T-helper 2 cell treated with Interferon-gamma antibody and Interleukin-4, amounts not matched to agents 100 ng/mL and 5 ng/mL, for 36 hours (primary cell): ENCODE results near the gene TENM3. TPM values are rescaled to one million over a fixed set of nuclear protein-coding genes. Genes with fewer than 3 reads are reported as not detected.

ENCODE experiments used
- intact Hi-C: fragments of 100-400 bp; cut with micrococcal nuclease; formaldehyde crosslinking; loops from one replicate; pipeline ENCODE4 v1.15.1; 2023
- total RNA-seq: library from RNA; stranded (reverse); gene quantifications from 2 replicates; pipeline ENCODE4 v1.2.3, GENCODE V29; 2022

The TENM3 gene
- total RNA-seq, 1 donor from 2014 or later, result not detected

GRCh38 chr4:182604161-182604622, 361.0 kb downstream of the TENM3 start:
- intact Hi-C loops, result no loop called here

DNA sequence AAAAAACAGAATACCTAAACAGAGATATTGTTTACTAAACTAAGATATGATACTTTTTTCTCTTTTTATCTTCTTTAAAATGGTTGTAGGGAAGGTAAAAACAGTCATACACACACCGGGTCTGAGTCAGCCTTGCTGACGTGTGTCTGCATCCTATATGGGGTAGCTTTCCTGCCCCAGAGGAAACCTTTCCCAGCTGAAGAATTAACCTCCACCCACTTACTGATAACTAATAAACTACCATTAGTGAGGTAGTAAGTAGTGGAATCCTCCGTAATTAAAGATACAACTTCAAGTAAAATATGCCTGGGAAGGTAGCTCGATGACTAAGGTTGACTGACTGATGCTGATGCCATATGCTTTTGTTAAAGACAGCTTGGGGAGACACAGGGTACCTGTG, 361.8 kb downstream of the TENM3 start:
- intact Hi-C loops, result no loop called here

DNA sequence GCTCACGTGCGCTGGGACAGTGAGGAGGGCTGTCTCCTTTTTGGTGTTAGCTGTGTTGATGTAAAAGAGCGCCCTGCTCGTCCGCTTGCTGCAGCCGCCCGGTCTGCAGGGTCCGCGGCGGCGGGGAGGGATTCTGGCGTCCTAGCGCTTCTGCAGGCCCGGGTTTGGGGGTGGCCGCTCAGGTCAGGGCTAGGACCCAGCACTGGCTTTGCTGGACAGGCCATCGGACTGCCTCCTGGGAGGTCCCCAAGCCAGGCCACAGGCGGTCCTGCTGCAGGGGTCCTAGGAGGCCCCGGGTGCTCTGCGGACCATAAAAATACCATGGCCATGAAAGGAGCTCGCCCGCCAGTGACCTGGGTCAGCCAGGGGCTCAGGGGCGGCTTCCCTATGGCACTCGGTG, 365.3 kb downstream of the TENM3 start:
- intact Hi-C loops, result no loop called here

DNA sequence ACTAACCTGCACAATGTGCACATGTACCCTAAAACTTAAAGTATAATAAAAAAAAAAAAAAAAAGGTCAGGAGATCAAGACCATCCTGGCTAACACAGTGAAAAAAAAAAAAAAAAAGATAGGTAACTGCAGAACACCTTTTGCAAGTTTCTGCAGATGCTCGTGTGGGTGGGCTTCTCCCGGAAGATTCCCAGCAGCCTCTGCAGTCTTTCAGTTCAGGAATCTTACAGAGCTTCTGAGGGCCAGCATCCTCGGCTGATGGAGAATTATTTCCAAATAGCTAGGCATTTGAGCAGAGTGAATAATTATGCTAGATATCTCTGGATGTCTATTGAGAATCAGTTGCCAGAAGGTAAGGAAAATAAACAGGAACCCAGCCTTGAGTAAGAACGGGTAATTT, 373.3 kb downstream of the TENM3 start:
- intact Hi-C loops, result no loop called here

- intact Hi-C loops, result no loop called here
Measured at GRCh38 chr4:182619660-182620059, 376.5 kb downstream of the TENM3 start.

- intact Hi-C loops, result no loop called here
Measured at GRCh38 chr4:182620111-182620980, 377.1 kb downstream of the TENM3 start.

- intact Hi-C loops, result no loop called here
Measured at GRCh38 chr4:182624281-182624680, 381.1 kb downstream of the TENM3 start.

DNA sequence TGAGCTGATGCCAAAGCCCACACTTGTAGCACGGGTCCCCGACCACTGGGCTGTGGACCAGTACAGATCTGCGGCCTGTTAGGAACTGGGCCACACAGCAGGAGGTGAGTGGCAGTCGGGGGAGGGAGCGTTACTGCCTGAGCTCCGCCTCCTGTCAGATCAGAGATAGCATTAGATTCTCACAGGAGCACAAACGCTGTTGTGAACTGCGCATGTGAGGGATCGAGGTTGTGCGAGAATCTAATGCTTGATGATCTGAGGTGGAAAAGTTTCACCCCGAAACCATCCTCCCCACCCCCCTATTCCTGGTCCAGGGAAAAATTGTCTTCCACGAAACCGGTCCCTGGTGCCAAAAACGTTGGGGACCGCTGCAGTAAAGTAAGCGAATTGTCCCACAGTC, 382.0 kb downstream of the TENM3 start:
- intact Hi-C loops, result no loop called here

GRCh38 chr4:182627996-182628395, 384.8 kb downstream of the TENM3 start:
- intact Hi-C loops, result no loop called here

- intact Hi-C loops, result no loop called here
Measured at GRCh38 chr4:182628544-182628943, 385.3 kb downstream of the TENM3 start.

- intact Hi-C loops, result no loop called here
Measured at GRCh38 chr4:182629096-182629495, 385.9 kb downstream of the TENM3 start.

GRCh38 chr4:182640491-182640890, 397.3 kb downstream of the TENM3 start:
- intact Hi-C loops, result no loop called here

- intact Hi-C loops, result no loop called here
Measured at GRCh38 chr4:182640932-182641331, 397.7 kb downstream of the TENM3 start.

DNA sequence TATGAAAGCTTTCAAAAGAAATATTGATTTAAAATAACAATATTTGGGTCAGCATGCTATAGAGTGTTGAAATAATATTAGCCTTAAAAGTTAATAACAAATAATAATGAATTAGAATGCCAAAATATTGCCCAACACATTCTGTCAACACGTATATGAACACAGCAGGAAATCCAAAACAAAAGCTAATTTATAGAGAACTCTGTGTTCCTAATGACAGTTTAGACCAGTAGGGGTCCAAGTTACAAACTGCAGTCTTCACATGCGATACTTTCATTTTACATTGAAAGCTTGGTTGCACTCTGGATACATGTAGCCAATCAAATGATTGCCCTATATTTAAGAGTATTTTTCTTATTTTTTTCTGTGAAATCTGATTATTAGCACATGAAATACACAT, 399.6 kb downstream of the TENM3 start:
- intact Hi-C loops, result no loop called here

DNA sequence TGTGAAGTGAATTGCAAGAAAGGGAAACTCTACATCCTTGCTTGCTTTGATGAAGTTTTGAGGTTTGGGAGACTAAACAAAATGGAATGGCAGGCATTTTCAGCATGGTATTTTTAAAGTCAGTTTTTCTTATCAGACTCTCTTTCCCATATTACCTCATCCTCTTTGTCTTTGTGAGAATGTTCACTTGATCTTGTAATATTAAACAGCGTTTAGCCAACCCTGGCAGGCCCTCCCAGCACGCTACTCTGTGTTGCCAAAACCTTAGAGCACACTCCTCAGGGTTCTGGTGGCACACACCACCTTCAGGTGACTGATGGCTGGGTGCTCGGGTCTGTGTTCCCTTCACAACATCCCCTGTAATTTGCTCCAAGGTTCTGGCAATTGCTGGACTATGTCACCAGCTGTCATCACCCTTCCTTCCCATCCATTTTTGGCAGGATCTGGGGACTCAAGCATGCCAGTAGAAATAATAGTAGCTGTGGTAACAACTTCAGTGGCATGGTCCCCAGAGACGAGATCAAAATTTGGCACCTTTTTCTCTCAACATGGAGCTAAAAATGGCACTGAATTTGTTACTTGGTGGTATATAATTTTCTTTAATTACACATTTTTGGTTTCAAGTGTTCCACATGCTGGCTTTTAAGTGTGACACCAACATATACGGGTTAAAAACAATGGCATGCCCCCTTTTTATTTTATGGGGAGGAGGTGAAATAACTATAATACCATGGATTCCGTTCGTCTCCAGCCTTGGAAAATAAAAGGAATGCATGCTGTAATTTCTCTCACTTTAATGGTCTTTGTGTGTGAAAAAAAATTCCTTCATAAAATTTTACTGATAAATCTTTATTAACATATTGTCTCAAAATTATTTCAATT, 400.8 kb downstream of the TENM3 start:
- intact Hi-C loops, result no loop called here

GRCh38 chr4:182644683-182645050, 401.5 kb downstream of the TENM3 start:
- intact Hi-C loops, result no loop called here

DNA sequence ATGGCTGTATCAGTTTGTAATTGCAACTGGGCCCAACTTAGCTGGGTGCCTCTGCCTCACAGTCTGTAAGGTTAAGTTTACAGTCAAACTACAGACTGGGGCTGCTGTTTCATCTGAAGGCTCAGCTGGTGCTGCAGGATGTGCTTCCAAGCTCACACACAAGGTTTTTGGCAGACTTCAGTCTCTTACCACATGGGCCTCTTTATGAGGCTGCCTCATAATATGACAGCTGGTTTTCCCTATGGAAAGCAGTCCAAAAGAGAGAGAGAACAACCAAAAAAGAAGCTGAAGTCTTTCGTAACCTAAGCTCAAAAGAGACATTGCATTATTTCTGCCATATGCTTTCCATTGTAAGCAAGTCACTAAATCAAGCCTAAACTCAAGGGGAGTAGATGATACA, 402.3 kb downstream of the TENM3 start:
- intact Hi-C loops, result no loop called here

DNA sequence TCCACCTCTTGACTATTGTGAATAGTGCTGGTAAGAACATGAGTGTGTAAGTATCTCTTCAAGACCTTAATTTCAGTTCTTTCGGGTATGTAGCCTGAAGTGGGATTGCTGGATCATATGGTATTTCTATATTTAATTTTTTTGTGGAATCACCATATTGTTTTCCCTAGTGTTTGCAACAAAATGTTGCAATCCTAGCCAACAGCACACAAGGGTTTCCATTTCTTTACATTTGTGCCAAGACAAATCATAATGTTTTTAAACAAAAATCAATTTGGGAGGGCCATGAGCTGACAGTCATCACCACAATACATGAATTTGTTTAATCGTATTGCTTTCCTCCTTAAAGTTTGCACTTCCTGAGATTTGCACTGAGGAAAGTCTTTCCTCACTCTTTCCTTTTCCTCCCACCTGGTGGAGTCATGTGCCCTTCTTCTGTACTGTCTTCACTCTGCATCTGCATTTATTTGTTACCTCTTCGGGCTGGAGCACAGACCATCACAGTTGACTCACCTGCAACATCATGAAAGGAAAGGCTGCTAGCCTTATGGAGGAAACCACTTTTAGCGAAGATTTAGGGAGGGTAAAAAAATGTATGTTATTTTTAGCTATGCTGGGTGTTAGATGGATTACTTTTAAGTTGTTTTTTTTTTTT, 404.6 kb downstream of the TENM3 start:
- intact Hi-C loops, result no loop called here

DNA sequence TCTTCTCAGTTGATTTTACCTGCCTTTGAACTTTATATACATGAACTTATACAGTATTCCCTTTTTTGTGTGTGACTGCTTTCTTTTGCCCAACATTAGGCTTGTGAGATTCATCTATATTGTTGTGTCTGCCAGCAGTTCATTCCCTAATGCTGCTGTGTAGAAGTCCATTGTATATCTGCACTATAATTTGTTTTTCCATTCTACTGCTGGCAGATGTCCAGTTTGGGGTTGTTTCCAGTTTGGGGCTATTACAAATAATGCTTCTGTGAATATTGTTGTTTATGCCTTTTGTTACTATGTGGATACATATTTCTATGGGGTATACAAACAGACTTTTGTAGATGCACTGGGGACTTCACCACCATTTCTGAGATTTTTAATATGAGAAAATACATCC, 405.6 kb downstream of the TENM3 start:
- intact Hi-C loops, result no loop called here

GRCh38 chr4:182649698-182650477, 406.7 kb downstream of the TENM3 start:
- intact Hi-C loops, result no loop called here

DNA sequence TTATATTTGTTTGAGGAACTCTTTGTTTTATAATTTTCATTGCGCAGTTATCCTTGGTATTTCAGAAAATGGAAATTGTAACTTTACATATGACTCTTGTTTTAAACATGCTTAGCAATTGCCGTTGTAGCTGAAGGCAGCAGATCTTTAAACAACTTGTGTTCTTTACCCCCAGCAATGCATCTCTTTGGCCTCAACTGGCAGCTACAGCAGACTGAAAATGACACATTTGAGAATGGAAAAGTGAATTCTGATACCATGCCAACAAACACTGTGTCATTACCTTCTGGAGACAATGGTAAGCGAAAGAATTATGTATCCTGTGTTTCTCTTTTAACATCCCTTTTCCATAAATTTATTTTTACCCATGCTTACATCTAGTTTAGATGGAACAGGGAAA, 410.4 kb downstream of the TENM3 start:
- intact Hi-C loops, result no loop called here
